Cardiac muscle cell (in vitro differentiated cells and primary cell): ENCODE measurements around the gene STK17B. TPM values are rescaled to one million over a fixed set of nuclear protein-coding genes. Genes with fewer than 3 reads are reported as not detected.

Experiments used
- DNase-seq, 2 donors: peaks; one replicate each; pipeline versions ENCODE4 v3.0.0 to v3.0.0-alpha.2; 2010 to 2017; ENCODE audit warnings: low read depth in 1 of 2, low spot score in 1 of 2
- H3K27ac ChIP-seq: fragments of 200-600 bp; sonication (generic); 2 replicates; pipeline ENCODE4 v1.5.1; 2016
- H3K27me3 ChIP-seq: fragments of 200-600 bp; sonication (generic); 2 replicates; pipeline ENCODE4 v1.6.0; 2016; ENCODE audit warnings: control low read depth
- H3K36me3 ChIP-seq: fragments of 200-600 bp; sonication (generic); 2 replicates; pipeline ENCODE4 v1.5.1; 2016; ENCODE audit warnings: control low read depth
- H3K4me1 ChIP-seq: fragments of 200-600 bp; sonication (generic); 2 replicates; pipeline ENCODE4 v1.8.1; 2017; ENCODE audit warnings: low read depth, mild to moderate bottlenecking, mixed run types
- H3K4me3 ChIP-seq: fragments of 200-600 bp; sonication (generic); 2 replicates; pipeline ENCODE4 v1.5.1; 2016; ENCODE audit warnings: mild to moderate bottlenecking
- H3K9me3 ChIP-seq: fragments of 200-600 bp; sonication (generic); 2 replicates; pipeline ENCODE4 v1.5.1; 2017; ENCODE audit warnings: low read depth, mild to moderate bottlenecking, control low read depth
- polyA plus RNA-seq: library from polyadenylated mRNA; unstranded; fragments of >200 nt; fragmentation: Nextera tagmentation; extraction: Ambion mirVana; gene quantifications from 2 replicates; pipeline ENCODE4 v1.2.1, GENCODE V29; 2016
- total RNA-seq: library from RNA; depleted of rRNA; stranded (reverse); fragments of >200 nt; gene quantifications from 2 replicates; pipeline ENCODE4 v1.2.3, GENCODE V29; 2016
- TF ChIP-seq, protein P1 (sequence below): IDR thresholded peaks from 2 replicates; pipeline ENCODE4 v1.5.1; 2012; ENCODE audit warnings: low read depth, mild to moderate bottlenecking, low read length

Gene STK17B
- total and polyA plus RNA-seq, 2 experiments from 2014 or later = 2.6 to 12.9 TPM

DNA sequence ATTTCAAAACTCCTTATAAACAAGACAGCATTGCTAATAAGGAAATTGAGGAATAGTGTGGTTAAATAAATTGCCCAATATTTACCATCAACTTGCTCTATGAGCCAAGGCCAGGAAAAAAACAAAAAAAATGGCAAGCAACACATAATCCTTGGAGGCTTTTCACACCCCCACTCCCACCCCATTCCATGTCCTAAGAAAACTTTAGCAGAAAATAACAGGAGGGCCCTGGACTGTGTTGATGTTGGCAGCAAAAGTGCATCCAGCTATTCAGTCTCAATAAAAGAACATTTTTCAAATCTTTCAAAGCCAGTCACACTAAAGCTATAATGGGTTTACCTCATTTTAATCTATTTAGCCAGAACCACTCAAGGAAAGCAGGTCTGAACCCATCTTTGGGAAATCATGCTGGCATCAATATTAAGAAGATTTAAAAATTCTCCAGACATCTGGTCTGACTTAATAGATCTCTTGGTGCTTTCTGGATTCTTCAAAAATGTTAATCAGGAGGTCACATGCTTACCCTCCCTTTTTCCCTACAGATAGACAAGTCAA lies 34.6 kb upstream of the STK17B start:
- Histone ChIP-seq H3K4me3 (no peak overlapping the region), H3K36me3 (no peaks in the 10 kb centered on the region), H3K9me3 (no peaks in the 10 kb centered on the region), H3K27ac (no peak overlapping the region), H3K27me3 (no peaks in the 10 kb centered on the region), H3K4me1 (no peaks in the 10 kb centered on the region)
- TF ChIP-seq, protein P1, sequence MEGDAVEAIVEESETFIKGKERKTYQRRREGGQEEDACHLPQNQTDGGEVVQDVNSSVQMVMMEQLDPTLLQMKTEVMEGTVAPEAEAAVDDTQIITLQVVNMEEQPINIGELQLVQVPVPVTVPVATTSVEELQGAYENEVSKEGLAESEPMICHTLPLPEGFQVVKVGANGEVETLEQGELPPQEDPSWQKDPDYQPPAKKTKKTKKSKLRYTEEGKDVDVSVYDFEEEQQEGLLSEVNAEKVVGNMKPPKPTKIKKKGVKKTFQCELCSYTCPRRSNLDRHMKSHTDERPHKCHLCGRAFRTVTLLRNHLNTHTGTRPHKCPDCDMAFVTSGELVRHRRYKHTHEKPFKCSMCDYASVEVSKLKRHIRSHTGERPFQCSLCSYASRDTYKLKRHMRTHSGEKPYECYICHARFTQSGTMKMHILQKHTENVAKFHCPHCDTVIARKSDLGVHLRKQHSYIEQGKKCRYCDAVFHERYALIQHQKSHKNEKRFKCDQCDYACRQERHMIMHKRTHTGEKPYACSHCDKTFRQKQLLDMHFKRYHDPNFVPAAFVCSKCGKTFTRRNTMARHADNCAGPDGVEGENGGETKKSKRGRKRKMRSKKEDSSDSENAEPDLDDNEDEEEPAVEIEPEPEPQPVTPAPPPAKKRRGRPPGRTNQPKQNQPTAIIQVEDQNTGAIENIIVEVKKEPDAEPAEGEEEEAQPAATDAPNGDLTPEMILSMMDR = no peak
- peak in 1 of 2 donors; percentile 78 for DNase-seq

- Histone ChIP-seq H3K4me1 (no peaks in the 10 kb centered on the region), H3K27me3 (no peaks in the 10 kb centered on the region), H3K36me3 (no peaks in the 10 kb centered on the region), H3K9me3 (no peaks in the 10 kb centered on the region), H3K4me3 (no peak overlapping the region), H3K27ac (no peak overlapping the region)
- TF ChIP-seq, protein P1 = no peak
- peak in 1 of 2 donors; percentile 20 for DNase-seq
Observed at GRCh38 chr2:196205011-196205766, 33.8 kb upstream of the STK17B start.

GRCh38 chr2:196201229-196202009 lies 30.0 kb upstream of the STK17B start:
- Histone ChIP-seq H3K4me3 (no peak overlapping the region), H3K36me3 (no peaks in the 10 kb centered on the region), H3K4me1 (no peaks in the 10 kb centered on the region), H3K27ac (no peak overlapping the region), H3K27me3 (no peaks in the 10 kb centered on the region), H3K9me3 (no peaks in the 10 kb centered on the region)
- no peak for DNase-seq
- TF ChIP-seq, protein P1 = no peak

DNA sequence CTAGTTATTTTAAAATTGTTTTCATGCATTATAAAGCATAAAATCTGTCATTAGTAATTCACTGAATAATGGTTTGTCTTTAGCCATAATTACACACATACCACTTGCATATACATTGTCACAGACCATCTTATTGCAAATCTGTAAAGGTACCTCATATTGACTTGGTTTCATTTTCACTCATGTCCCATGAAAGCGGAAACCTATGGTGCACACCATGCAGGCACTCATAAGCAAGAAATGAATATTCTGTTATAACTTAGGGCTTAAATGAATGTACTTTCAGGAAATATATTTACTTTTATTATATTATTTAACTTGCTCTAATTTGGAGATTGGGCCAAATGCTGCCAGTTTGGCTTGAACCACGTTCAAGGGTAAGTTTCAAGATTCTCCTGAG lies 29.2 kb upstream of the STK17B start:
- H3K27me3 ChIP-seq = no peaks in the 10 kb centered on the region
- H3K9me3 ChIP-seq = no peaks in the 10 kb centered on the region
- TF ChIP-seq, protein P1 = no peak
- DNase-seq = no peak
- no peak overlapping the region for H3K27ac ChIP-seq
- no peaks in the 10 kb centered on the region for H3K36me3 ChIP-seq
- no peak overlapping the region for H3K4me3 ChIP-seq
- no peaks in the 10 kb centered on the region for H3K4me1 ChIP-seq

DNA sequence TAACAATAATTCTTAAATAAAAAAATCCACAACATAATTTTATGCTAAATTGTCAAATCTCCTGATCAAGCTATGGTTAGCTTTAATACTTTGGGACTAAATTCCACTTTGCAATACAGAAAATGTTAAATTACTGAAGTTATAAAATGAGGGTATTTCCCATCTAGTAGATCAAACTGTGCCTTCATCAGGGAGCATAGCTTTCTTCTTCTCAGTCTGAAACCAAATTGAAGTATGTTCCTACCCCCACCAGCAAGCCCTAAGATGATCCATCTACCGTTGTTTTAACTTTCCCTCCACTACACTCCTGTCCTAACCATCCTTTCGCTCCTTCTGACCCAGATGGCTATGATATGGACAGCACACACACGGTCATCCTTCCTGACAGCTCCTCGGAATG lies 24.4 kb upstream of the STK17B start:
- no peak for DNase-seq
- no peaks in the 10 kb centered on the region for H3K36me3 ChIP-seq
- H3K27me3 ChIP-seq = no peaks in the 10 kb centered on the region
- H3K9me3 ChIP-seq = no peaks in the 10 kb centered on the region
- H3K27ac ChIP-seq = no peak overlapping the region
- TF ChIP-seq, protein P1 = no peak
- H3K4me3 ChIP-seq = no peak overlapping the region
- no peaks in the 10 kb centered on the region for H3K4me1 ChIP-seq
